MM.1S (cell line): ENCODE measurements around the gene PPM1H.

ENCODE experiments used
- DNase-seq: peaks from one replicate; pipeline ENCODE4 v3.0.0-alpha.2; 2015
- H2AFZ ChIP-seq: fragments of 300-600 bp; sonication (generic); 2 replicates; pipeline ENCODE4 v1.6.0; 2016; ENCODE audit warnings: antibody characterized with exemption, low read length
- H3F3A ChIP-seq: fragments of 300-600 bp; sonication (generic); 2 replicates; pipeline ENCODE4 v1.6.1; 2016; ENCODE audit warnings: mild to moderate bottlenecking, antibody characterized with exemption, low read length, moderate library complexity, mixed read lengths; ENCODE audit not compliant: insufficient read depth
- H3K27ac ChIP-seq: fragments of 300-600 bp; sonication (generic); 2 replicates; pipeline ENCODE4 v1.5.1; 2016; ENCODE audit warnings: mild to moderate bottlenecking, low read length
- H3K27me3 ChIP-seq: fragments of 300-600 bp; sonication (generic); replicated peaks from 2 replicates; pipeline ENCODE4 v1.6.0; 2016; ENCODE audit warnings: low read length; ENCODE audit not compliant: insufficient read depth
- H3K36me3 ChIP-seq: fragments of 300-600 bp; sonication (generic); replicated peaks from 2 replicates; pipeline ENCODE4 v1.6.1; 2016; ENCODE audit warnings: mild to moderate bottlenecking, low read length, mixed read lengths; ENCODE audit not compliant: insufficient read depth
- H3K4me1 ChIP-seq: fragments of 300-600 bp; sonication (generic); 2 replicates; pipeline ENCODE4 v1.6.1; 2016; ENCODE audit warnings: low read length, mixed read lengths
- H3K4me2 ChIP-seq: fragments of 300-600 bp; sonication (generic); 2 replicates; pipeline ENCODE4 v1.6.0; 2016; ENCODE audit warnings: low read depth, low read length
- H3K4me3 ChIP-seq: fragments of 300-600 bp; sonication (generic); 2 replicates; pipeline ENCODE4 v1.5.1; 2016; ENCODE audit warnings: low read length, mixed read lengths
- H3K79me2 ChIP-seq: fragments of 300-600 bp; sonication (generic); 2 replicates; pipeline ENCODE4 v1.6.1; 2016; ENCODE audit warnings: mixed run types, low read length, mixed read lengths
- H3K9ac ChIP-seq: fragments of 300-600 bp; sonication (generic); 2 replicates; pipeline ENCODE4 v1.6.1; 2016; ENCODE audit warnings: low read length, mixed read lengths
- H3K9me2 ChIP-seq: fragments of 300-600 bp; sonication (generic); replicated peaks from 2 replicates; pipeline ENCODE4 v1.6.1; 2016; ENCODE audit warnings: mild to moderate bottlenecking, low read length, mixed read lengths; ENCODE audit not compliant: insufficient read depth
- H3K9me3 ChIP-seq: fragments of 300-600 bp; sonication (generic); replicated peaks from 2 replicates; pipeline ENCODE4 v1.6.1; 2016; ENCODE audit warnings: mild to moderate bottlenecking, low read length, mixed read lengths; ENCODE audit not compliant: insufficient read depth
- H4K20me1 ChIP-seq: fragments of 300-600 bp; sonication (generic); 2 replicates; pipeline ENCODE4 v1.6.1; 2016; ENCODE audit warnings: mild to moderate bottlenecking, low read length, moderate library complexity, mixed read lengths; ENCODE audit not compliant: insufficient read depth
- CTCF ChIP-seq: fragments of 300-600 bp; sonication (generic); IDR thresholded peaks from 2 replicates; pipeline ENCODE4 v1.5.1; 2016; ENCODE audit warnings: antibody characterized with exemption, low read length, mixed read lengths
- EZH2 ChIP-seq: fragments of 300-600 bp; sonication (generic); optimal IDR thresholded peaks from 2 replicates; pipeline ENCODE3; 2017; ENCODE audit warnings: low read depth, mild to moderate bottlenecking, antibody characterized with exemption, low read length, mixed read lengths
- EZH2phosphoT487 ChIP-seq: fragments of 300-600 bp; sonication (generic); IDR thresholded peaks from 2 replicates; pipeline ENCODE4 v1.6.1; 2018; ENCODE audit warnings: antibody characterized with exemption, low read length

Gene PPM1H

GRCh38 chr12:62627181-62627580 is 307.8 kb downstream of the PPM1H start:
- H2AFZ ChIP-seq, result no peak overlapping the region
- H3K4me1 ChIP-seq, result no peaks in the 10 kb centered on the region
- H3K79me2 ChIP-seq, result no peaks in the 10 kb centered on the region
- no peaks in the 10 kb centered on the region for H3K27me3 ChIP-seq
- H3K27ac ChIP-seq, result no peak overlapping the region
- H3K9me2 ChIP-seq, result no peaks in the 10 kb centered on the region
- no peak for TF ChIP-seq EZH2phosphoT487
- no peak for TF ChIP-seq CTCF
- TF ChIP-seq EZH2, result no peak
- no peaks in the 10 kb centered on the region for H4K20me1 ChIP-seq
- H3K9me3 ChIP-seq, result no peaks in the 10 kb centered on the region
- H3K4me3 ChIP-seq, result no peak overlapping the region
- H3K4me2 ChIP-seq, result no peak overlapping the region
- H3K9ac ChIP-seq, result no peak overlapping the region
- DNase-seq, result no peak
- H3K36me3 ChIP-seq, result no peaks in the 10 kb centered on the region
- H3F3A ChIP-seq, result no peaks in the 10 kb centered on the region

GRCh38 chr12:62625228-62625627 is 309.7 kb downstream of the PPM1H start:
- Histone ChIP-seq H3K4me1 (no peaks in the 10 kb centered on the region), H3K4me2 (no peak overlapping the region), H3K27me3 (no peaks in the 10 kb centered on the region), H3F3A (no peaks in the 10 kb centered on the region), H3K27ac (no peak overlapping the region), H2AFZ (no peak overlapping the region), H3K9me3 (no peaks in the 10 kb centered on the region), H3K36me3 (no peaks in the 10 kb centered on the region), H4K20me1 (no peaks in the 10 kb centered on the region), H3K4me3 (no peak overlapping the region), H3K79me2 (no peaks in the 10 kb centered on the region), H3K9me2 (no peaks in the 10 kb centered on the region), H3K9ac (no peak overlapping the region)
- no peak for DNase-seq
- TF ChIP-seq EZH2phosphoT487, result no peak

GRCh38 chr12:62622177-62622576 is 312.8 kb downstream of the PPM1H start:
- Histone ChIP-seq H4K20me1 (no peaks in the 10 kb centered on the region), H3K36me3 (no peaks in the 10 kb centered on the region), H3K4me2 (no peak overlapping the region), H2AFZ (no peak overlapping the region), H3K79me2 (no peaks in the 10 kb centered on the region), H3K4me3 (no peak overlapping the region), H3K9me3 (no peaks in the 10 kb centered on the region), H3K27ac (no peak overlapping the region), H3K27me3 (no peaks in the 10 kb centered on the region), H3K9ac (no peak overlapping the region), H3F3A (no peaks in the 10 kb centered on the region), H3K9me2 (no peaks in the 10 kb centered on the region), H3K4me1 (no peaks in the 10 kb centered on the region)
- TF ChIP-seq EZH2, result no peak
- DNase-seq, result no peak

GRCh38 chr12:62621101-62621638 is 313.8 kb downstream of the PPM1H start:
- H3K27me3 ChIP-seq, result no peaks in the 10 kb centered on the region
- H2AFZ ChIP-seq, result no peak overlapping the region
- no peaks in the 10 kb centered on the region for H3K36me3 ChIP-seq
- H3K27ac ChIP-seq, result no peak overlapping the region
- no peak overlapping the region for H3K4me3 ChIP-seq
- H3K79me2 ChIP-seq, result no peaks in the 10 kb centered on the region
- no peaks in the 10 kb centered on the region for H3F3A ChIP-seq
- DNase-seq, result no peak
- H4K20me1 ChIP-seq, result no peaks in the 10 kb centered on the region
- no peaks in the 10 kb centered on the region for H3K9me3 ChIP-seq
- TF ChIP-seq EZH2phosphoT487, result no peak
- no peak for TF ChIP-seq CTCF
- TF ChIP-seq EZH2, result no peak
- H3K4me2 ChIP-seq, result no peak overlapping the region
- H3K9me2 ChIP-seq, result no peaks in the 10 kb centered on the region
- no peak overlapping the region for H3K9ac ChIP-seq
- no peaks in the 10 kb centered on the region for H3K4me1 ChIP-seq
